Measurements from ENCODE around the gene CELF3. TPM values are rescaled to one million over a fixed set of nuclear protein-coding genes. Genes with fewer than 3 reads are reported as not detected.

Gene CELF3
- polyA plus RNA-seq, 1 experiment: not detected

Small RNA genes lying within 50 kb of the gene (small RNA-seq; reads per million reads assigned to genes)
- gene RNU6-662P (ENCODE audit: insufficient read length, low read depth, low replicate concordance): not detected

Other genes starting within 250 kb of the CELF3 start
- 0.05 TPM in 1 of 2 replicates, not detected in the other for gene CGN, start 205.4 kb downstream of the CELF3 start, polyA plus RNA-seq (2011; rRNA removed)
- 14.3 and 18.1 TPM in 2 replicates for gene TUFT1, start 176.5 kb downstream of the CELF3 start, polyA plus RNA-seq (2011; rRNA removed)
- gene SNX27, start 104.8 kb downstream of the CELF3 start, polyA plus RNA-seq (2011; rRNA removed): 7.0 and 10.4 TPM in 2 replicates
- gene RIIAD1, start 4.7 kb upstream of the CELF3 start, polyA plus RNA-seq (2011; rRNA removed): not detected in 2 replicates
- 89.6 and 105 TPM in 2 replicates for gene MRPL9, start 46.7 kb upstream of the CELF3 start, polyA plus RNA-seq (2011; rRNA removed)
- 1.1 and 1.6 TPM in 2 replicates for gene TDRKH, start 73.7 kb upstream of the CELF3 start, polyA plus RNA-seq (2011; rRNA removed)
- gene LINGO4, start 88.6 kb upstream of the CELF3 start, polyA plus RNA-seq (2011; rRNA removed): not detected in 2 replicates
- gene RORC, start 115.0 kb upstream of the CELF3 start, polyA plus RNA-seq (2011; rRNA removed): not detected in 2 replicates
- gene C2CD4D, start 123.0 kb upstream of the CELF3 start, polyA plus RNA-seq (2011; rRNA removed): not detected in 2 replicates
- not detected in 2 replicates for gene THEM5, start 136.9 kb upstream of the CELF3 start, polyA plus RNA-seq (2011; rRNA removed)
- gene THEM4, start 192.7 kb upstream of the CELF3 start, polyA plus RNA-seq (2011; rRNA removed): 11.7 and 17.2 TPM in 2 replicates

Data from BJ (cell line).